Pancreas (tissue), 10 donors: ENCODE measurements around the gene NKIRAS1. TPM values are rescaled to one million over a fixed set of nuclear protein-coding genes. Genes with fewer than 3 reads are reported as not detected.

Experiments
- ATAC-seq, 4 donors: fragments of 200-7000 bp; cut with Tn5 transposase; one replicate each; pipeline versions ENCODE4 v1.8.0 to v1.9.1; 2020; ENCODE audit warnings: mild to moderate bottlenecking in 4 of 4, moderate library complexity in 4 of 4
- DNase-seq, 6 donors: peaks; one replicate each; pipeline ENCODE4 v3.0.0-alpha.2; 2020
- FAIRE-seq: peaks from 2 replicates; lab custom pipeline; 2012; peaks lifted over from hg19 to GRCh38; lab: Jason Lieb, UNC
- H3K27ac ChIP-seq, 4 donors: fragments of 200-600 bp; sonication (generic); 1 replicate in 3 of 4; 2 replicates in 1 of 4; pipeline versions ENCODE4 v1.5.0 to v1.8.0; 2020
- H3K27me3 ChIP-seq, 4 donors: fragments of 200-600 bp; one replicate each; pipeline ENCODE4 v1.8.0; 2021
- H3K36me3 ChIP-seq, 3 donors: fragments of 200-600 bp; sonication (generic) in 1 of 3; one replicate each; pipeline versions ENCODE4 v1.5.0 to v1.8.0; 2020 to 2021
- H3K4me1 ChIP-seq, 3 donors: fragments of 200-600 bp; one replicate each; pipeline ENCODE4 v1.8.0; 2021
- H3K4me3 ChIP-seq, 4 donors: fragments of 200-600 bp; sonication (generic) in 2 of 4; one replicate each; pipeline versions ENCODE4 v1.5.0 to v1.8.0; 2020 to 2021
- H3K9me3 ChIP-seq, 4 donors: fragments of 200-600 bp; one replicate each; pipeline ENCODE4 v1.8.0; 2021
- WGBS, 2 donors: extraction: QIAGEN DNeasy Blood & Tissue Kit; methylation state at CpG; one replicate each; pipeline ENCODE4 v1.1.7; 2013; 5-methylcytosine and 5-hydroxymethylcytosine counted together
- intact Hi-C, 3 donors: fragments of 100-400 bp; cut with DNase I; formaldehyde crosslinking; loops; one replicate each; pipeline versions ENCODE4 v1.11.1 to v1.14.2; 2022
- polyA plus RNA-seq, 2 donors: library from polyadenylated mRNA; stranded (reverse); fragments of 200-250 nt; gene quantifications; one replicate each; pipeline ENCODE4 v1.2.3, GENCODE V29; 2013
- total RNA-seq, 6 donors: library from RNA; stranded (reverse); fragmentation: NEBNext Ultra II Directional in 4 of 6; extraction: Animal tissue kit (Norgen Biotek cat#: 25700) in 4 of 6; gene quantifications; one replicate each; pipeline versions ENCODE4 v1.2.1 to v1.2.4, GENCODE V29; 2021 to 2023
- TF ChIP-seq, protein P1 (sequence below), 4 donors: fragments of 200-600 bp; sonication (generic) in 3 of 4; IDR thresholded peaks; one replicate each; pipeline versions ENCODE4 v1.5.0 to v1.8.0; 2021; ENCODE audit warnings: antibody characterized with exemption in 4 of 4
- donor health status: healthy with polysubstance abuse.
- donor health status: DM: no; HTN: no; CAD: no; lungs with moderate emphysema.
- donor health status: DM: no; HTN: no; CAD: no.
- donor health status: control.
- donor health status: control.
- donor health status: Bipolar disorder and iron deficiency.
- donor health status: DM: yes; HTN: yes; CAD: no.
- donor health status: DM: no; HTN: no; CAD: no.
- donor health status: DM: no; HTN: no; CAD: no.
- donor health status: DM: yes; HTN: yes; CAD: no.

The NKIRAS1 gene
- total and polyA plus RNA-seq, 8 donors = 2.7 to 5.9 (median 3.8) TPM

DNA sequence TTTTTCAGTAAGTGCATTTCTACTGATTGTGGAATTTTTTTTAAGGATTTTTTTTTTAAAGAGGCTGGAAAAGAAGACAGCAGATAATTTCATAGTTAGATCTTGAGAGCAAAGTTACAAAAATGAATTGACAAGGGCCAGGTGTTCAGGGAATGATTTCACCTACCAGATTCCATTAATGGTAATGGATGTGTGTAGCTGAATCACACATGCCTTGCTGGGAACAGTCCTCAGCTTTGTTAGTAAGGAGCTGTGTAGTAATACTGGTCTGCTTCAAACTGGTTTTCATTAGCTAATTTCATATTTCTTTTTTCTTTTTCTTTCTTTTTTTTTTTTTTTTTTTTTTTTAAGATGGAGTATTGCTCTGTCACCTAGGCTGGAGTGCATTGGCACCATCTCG is 44.3 kb upstream of the NKIRAS1 start:
- H3K36me3 ChIP-seq = peaks cover 0 to 48% (median 7%) of the 10 kb centered on the region in 3 donors
- TF ChIP-seq, protein P1, sequence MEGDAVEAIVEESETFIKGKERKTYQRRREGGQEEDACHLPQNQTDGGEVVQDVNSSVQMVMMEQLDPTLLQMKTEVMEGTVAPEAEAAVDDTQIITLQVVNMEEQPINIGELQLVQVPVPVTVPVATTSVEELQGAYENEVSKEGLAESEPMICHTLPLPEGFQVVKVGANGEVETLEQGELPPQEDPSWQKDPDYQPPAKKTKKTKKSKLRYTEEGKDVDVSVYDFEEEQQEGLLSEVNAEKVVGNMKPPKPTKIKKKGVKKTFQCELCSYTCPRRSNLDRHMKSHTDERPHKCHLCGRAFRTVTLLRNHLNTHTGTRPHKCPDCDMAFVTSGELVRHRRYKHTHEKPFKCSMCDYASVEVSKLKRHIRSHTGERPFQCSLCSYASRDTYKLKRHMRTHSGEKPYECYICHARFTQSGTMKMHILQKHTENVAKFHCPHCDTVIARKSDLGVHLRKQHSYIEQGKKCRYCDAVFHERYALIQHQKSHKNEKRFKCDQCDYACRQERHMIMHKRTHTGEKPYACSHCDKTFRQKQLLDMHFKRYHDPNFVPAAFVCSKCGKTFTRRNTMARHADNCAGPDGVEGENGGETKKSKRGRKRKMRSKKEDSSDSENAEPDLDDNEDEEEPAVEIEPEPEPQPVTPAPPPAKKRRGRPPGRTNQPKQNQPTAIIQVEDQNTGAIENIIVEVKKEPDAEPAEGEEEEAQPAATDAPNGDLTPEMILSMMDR (IDR thresholded peaks at IDR 0.05) = no peak
- H3K27me3 ChIP-seq = no peaks in the 10 kb centered on the region
- H3K4me3 ChIP-seq = no peak overlapping the region
- 100% methylated on average over 1 of the region's 1 CpG for WGBS, 2 donors
- ATAC-seq = peak in 2 of 4 donors; percentile 37 to 47
- no peak overlapping the region for H3K27ac ChIP-seq
- no peak for FAIRE-seq
- no peak for DNase-seq
- peaks cover 0 to 6% (median 0%) of the 10 kb centered on the region in 3 donors for H3K4me1 ChIP-seq
- no peaks in the 10 kb centered on the region for H3K9me3 ChIP-seq
- intact Hi-C loops = no loop called here

DNA sequence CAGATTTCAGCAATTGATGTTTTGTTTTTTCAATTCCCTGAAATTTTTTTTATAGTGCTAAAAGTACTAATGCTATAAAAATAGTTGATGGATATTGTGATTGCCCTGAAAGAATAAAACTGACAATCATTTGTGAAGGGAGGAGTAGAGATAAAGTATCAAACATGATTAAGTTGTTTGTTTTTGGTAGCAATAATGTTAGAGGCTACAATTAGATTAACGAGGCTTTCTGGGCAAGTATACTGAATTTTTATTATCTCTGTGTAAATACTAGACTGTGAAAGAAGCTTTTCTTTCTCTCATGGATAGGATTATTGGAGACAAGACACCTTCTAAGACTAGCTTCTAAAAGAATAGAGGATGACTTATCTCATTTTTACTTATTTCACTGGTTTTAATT is 43.9 kb upstream of the NKIRAS1 start:
- WGBS, 2 donors = 9 to 14% methylated on average over 1 of the region's 1 CpG
- DNase-seq = no peak
- intact Hi-C loops = no loop called here
- Histone ChIP-seq H3K36me3 (peaks cover 0 to 48% (median 4%) of the 10 kb centered on the region in 3 donors), H3K27ac (no peak overlapping the region), H3K4me3 (no peak overlapping the region), H3K4me1 (peaks cover 0 to 6% (median 0%) of the 10 kb centered on the region in 3 donors), H3K9me3 (no peaks in the 10 kb centered on the region), H3K27me3 (no peaks in the 10 kb centered on the region)
- TF ChIP-seq, protein P1 (IDR thresholded peaks at IDR 0.05) = no peak
- no peak for ATAC-seq
- no peak for FAIRE-seq

DNA sequence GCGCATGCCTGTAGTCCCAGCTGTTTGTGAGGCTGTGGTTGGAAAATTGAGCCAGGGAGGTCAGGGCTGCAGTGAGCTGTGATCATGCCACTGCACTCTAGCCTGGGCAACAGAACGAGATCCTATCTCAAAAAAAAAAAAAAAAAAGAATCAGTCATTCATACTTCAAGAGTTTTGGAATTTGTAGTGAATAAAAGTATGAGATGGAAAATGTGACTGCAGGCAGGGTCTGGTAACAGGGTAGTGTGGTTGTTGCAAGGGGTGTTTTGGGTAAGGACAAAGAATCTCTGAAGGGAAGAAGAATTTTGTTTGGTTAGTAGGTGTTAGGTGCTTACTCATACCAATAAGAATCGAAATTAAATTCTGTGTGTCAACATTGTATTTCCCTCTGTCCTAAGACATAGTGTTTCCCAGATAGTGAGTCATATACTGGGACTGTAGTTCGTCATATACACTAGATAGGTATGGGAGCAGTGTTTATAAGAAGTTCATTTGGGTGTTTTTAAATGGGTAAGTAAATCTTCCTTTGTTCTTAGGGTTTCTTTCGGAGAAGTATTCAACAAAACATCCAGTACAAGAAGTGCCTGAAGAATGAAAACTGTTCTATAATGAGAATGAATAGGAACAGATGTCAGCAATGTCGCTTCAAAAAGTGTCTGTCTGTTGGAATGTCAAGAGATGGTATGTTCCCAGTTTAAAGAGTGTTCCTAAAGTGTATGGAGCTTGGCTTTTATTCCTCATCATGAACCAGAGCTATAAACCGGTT is 42.5 kb upstream of the NKIRAS1 start:
- H3K27ac ChIP-seq = peak overlapping the region in 1 of 4 donors; percentile 23
- peaks cover 6 to 13% (median 8%) of the 10 kb centered on the region in 3 donors for H3K4me1 ChIP-seq
- no peak for FAIRE-seq
- H3K27me3 ChIP-seq = no peaks in the 10 kb centered on the region
- DNase-seq = no peak
- 70 to 82% methylated on average over 7 of the region's 7 CpGs for WGBS, 2 donors
- H3K36me3 ChIP-seq = peaks cover 0 to 45% (median 0%) of the 10 kb centered on the region in 3 donors
- no peaks in the 10 kb centered on the region for H3K9me3 ChIP-seq
- no peak overlapping the region for H3K4me3 ChIP-seq
- peak; percentile 47 to 81 (median 72) for ATAC-seq
- TF ChIP-seq, protein P1 (IDR thresholded peaks at IDR 0.05) = no peak
- intact Hi-C loops = no loop called here

DNA sequence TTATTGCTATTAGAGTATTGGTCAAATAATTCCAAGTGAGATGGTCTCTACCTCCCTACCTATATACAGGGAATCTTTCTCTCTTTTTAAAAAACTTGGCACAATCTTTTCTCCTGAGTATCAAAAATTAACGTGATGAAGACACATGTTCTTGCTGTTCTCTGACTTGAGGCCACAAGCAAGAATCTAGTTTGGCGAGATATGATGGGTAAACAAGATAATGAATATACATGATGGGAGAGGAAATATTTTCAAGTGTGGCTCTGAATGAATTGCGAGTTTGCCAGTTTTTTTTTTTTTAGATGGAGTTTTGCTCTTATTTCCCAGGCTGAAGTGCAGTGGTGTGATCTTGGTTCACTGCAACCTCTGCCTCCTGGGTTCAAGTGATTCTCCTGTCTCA is 39.9 kb upstream of the NKIRAS1 start:
- intact Hi-C loops = no loop called here
- WGBS, 2 donors = 25 to 40% methylated on average over 3 of the region's 3 CpGs

More for the DNA sequence above, 39.9 kb upstream of the NKIRAS1 start:
- TF ChIP-seq, protein P1 (IDR thresholded peaks at IDR 0.05) = no peak
- no peak for ATAC-seq
- no peaks in the 10 kb centered on the region for H3K27me3 ChIP-seq
- no peaks in the 10 kb centered on the region for H3K9me3 ChIP-seq
- no peak for FAIRE-seq
- H3K4me3 ChIP-seq = no peak overlapping the region
- no peak overlapping the region for H3K27ac ChIP-seq
- H3K36me3 ChIP-seq = peaks cover 0 to 25% (median 0%) of the 10 kb centered on the region in 3 donors
- DNase-seq = no peak
- peaks cover 6 to 23% (median 22%) of the 10 kb centered on the region in 3 donors for H3K4me1 ChIP-seq
